Stimulated activated CD4-positive, alpha-beta T cell treated with anti-CD3 and anti-CD28 coated beads, Interleukin-1b, Interleukin-23, amount 100 ng/mL, for 4 hours (primary cell): ENCODE data around the gene TMEM204.
"Not testable (repeated sequence)": the region's sequence is repeated elsewhere in the genome, so short reads cannot be mapped to it uniquely, and the experiment has no call there.

Experiments
- DNase-seq, 2 donors: peaks; one replicate each; pipeline ENCODE4 v3.0.0-alpha.2; 2020; ENCODE audit warnings: low read depth in 2 of 2

Gene TMEM204

DNA sequence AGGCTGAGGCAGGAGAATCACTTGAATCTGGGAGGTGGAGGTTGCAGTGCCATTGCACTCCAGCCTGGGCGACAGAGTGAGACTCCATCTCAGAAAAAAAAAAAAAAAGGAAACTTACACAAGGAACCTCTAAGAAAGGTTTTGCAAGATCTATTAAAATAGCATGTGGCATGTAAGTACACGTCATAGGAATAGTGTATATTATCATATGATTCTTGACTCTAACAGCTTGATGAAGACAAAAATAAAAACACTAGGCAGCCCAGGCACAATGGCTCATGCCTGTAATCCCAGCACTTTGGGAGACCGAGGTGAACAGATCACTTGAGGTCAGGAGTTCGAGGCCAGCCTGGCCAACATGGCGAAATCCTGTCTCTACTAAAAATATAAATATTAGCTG lies 62.0 kb downstream of the TMEM204 start:
- not testable (repeated sequence) for DNase-seq

DNA sequence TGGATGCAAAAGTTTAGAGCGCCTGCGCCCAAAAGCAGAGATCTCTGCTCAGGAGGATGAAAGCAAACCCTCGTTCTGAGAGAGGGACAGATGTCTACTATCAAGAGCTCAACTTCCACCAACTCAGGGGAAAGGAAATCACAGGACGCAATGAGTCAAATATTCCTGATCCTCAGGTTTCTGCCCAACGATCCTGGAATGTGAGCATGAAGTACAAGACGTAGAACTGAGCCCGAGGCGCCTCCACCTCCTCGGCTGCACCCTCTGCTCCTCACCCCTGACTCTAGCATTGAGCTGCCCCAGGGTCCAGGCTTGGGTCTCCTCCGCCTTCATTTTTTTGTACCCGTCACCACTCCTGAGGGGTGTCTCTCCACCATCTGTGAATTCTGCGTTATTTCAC lies 63.0 kb downstream of the TMEM204 start:
- no peak for DNase-seq

DNA sequence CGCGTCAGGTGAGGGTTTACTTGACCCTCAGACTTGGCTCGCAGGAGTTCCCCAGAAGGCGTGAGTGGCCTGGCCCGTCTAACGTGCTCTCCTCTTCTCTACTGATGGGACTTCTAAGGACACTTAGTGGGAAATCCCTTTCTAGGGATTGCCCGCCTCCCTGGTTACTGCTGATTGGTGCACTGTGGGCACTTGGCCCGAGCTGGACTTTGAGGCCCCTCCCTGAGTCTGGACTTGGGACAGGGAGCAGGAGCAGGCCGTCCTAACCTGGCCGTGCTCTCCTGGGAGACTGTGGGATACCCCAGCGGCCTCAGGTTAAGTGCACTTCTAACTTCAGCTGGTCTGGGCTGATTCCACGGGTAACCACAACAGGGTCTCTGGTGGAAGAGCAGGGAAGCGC lies 63.7 kb downstream of the TMEM204 start:
- DNase-seq: no peak

DNA sequence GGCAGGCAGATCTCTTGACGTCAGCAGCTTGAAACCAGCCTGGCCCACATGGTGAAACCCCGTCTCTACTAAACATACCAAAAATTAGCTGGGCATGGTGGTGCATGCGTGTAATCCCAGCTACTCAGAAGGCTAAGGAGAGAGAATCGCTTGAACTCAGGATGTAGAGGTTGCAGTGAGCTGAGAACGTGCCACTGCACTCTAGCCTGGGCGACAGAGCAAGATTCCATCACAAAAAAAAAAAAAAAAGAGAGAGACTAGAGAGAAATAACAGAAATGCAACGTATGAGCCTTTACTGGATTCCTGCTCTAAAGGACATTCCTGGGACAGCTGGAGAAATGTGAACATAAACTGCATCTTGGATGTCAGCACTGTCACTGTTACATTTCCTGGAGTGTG lies 67.6 kb downstream of the TMEM204 start:
- DNase-seq: no peak

DNA sequence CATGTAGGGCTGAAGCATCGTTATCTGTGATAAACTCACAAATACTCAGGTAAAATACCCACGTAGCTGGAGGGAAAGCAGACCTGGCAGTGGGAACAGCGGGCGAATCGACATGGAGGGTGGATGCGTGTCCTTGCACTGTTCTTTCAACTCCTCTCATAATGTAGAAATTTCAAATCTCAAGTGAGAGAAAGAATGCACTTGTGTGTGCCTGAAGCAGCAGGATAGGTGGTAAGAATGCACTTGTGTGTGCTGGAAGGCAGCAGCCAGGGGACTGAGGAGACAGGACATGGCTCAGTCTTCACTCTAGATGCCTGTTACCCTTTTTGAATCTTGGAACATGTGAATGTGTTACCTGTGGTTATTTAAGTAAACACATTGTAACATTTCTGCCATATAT lies 68.0 kb downstream of the TMEM204 start:
- no peak for DNase-seq

DNA sequence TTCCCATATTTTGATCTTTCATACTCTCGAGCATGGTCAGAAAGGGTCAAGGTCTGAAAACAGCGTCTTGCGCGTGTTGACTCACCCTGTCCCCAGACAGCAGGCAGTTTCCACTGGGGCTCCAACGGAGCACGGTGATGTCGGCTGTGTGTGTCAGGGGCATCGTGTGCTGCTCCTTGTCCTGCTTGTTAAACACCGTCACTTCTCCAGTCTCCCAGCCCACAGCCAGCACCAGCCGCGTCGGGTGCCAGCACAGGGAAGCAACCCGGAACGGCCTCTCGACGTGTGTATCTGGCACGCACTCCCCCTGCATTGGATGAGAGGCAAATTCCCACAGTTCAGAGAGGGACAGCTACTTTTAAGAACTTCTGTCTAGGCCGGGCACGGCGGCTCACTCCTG lies 68.8 kb downstream of the TMEM204 start:
- DNase-seq: no peak
